GM21367 (cell line): ENCODE measurements around the gene DDB1.

ENCODE experiments used
- ATAC-seq: cut with Tn5 transposase; IDR thresholded peaks from one replicate; pipeline ENCODE4 v1.9.1; 2021; ENCODE audit not compliant: unreplicated experiment

The DDB1 gene

GRCh38 chr11:61302550-61302949, 30.4 kb downstream of the DDB1 start:
- no peak for ATAC-seq

- no peak for ATAC-seq
These were observed 34.2 kb downstream of the DDB1 start for GRCh38 chr11:61298663-61299244.

- no peak for ATAC-seq
These were observed 35.2 kb downstream of the DDB1 start for GRCh38 chr11:61297746-61298145.

- ATAC-seq: no peak
These were observed 35.6 kb downstream of the DDB1 start for GRCh38 chr11:61297341-61297740.

- ATAC-seq: no peak
These were observed 37.3 kb downstream of the DDB1 start for GRCh38 chr11:61295596-61295926.

- ATAC-seq: peak; percentile 54
These were observed 37.9 kb downstream of the DDB1 start, which contains the start of gene VWCE for GRCh38 chr11:61294717-61295595. Gene VWCE, minus strand, starts transcription at chr11:61295316. Its CDS starts 279 bp downstream, at chr11:61295037.

GRCh38 chr11:61293867-61294716, 38.8 kb downstream of the DDB1 start:
- peak; percentile 27 for ATAC-seq

GRCh38 chr11:61292356-61292755, 40.5 kb downstream of the DDB1 start:
- ATAC-seq: no peak

- ATAC-seq: no peak
These were observed 41.8 kb downstream of the DDB1 start for GRCh38 chr11:61290905-61291690.

GRCh38 chr11:61287338-61287977, 45.4 kb downstream of the DDB1 start:
- ATAC-seq: no peak

GRCh38 chr11:61283613-61284012, 49.3 kb downstream of the DDB1 start:
- ATAC-seq: no peak

GRCh38 chr11:61281581-61282250, 51.2 kb downstream of the DDB1 start:
- no peak for ATAC-seq

GRCh38 chr11:61280883-61281580, 51.9 kb downstream of the DDB1 start:
- no peak for ATAC-seq

GRCh38 chr11:61279934-61280659, 52.8 kb downstream of the DDB1 start:
- no peak for ATAC-seq

- no peak for ATAC-seq
These were observed 54.9 kb downstream of the DDB1 start for GRCh38 chr11:61278001-61278470.

- no peak for ATAC-seq
These were observed 55.5 kb downstream of the DDB1 start for GRCh38 chr11:61277186-61278000.

- no peak for ATAC-seq
These were observed 57.7 kb downstream of the DDB1 start for GRCh38 chr11:61275191-61275590.

- ATAC-seq: no peak
These were observed 58.8 kb downstream of the DDB1 start for GRCh38 chr11:61274084-61274483.
